HG03354 (cell line): Measurements from ENCODE around the gene RAB10.
"Not testable (repeated sequence)": the region's sequence is repeated elsewhere in the genome, so short reads cannot be mapped to it uniquely, and the experiment has no call there.

Experiments
- ATAC-seq: cut with Tn5 transposase; IDR thresholded peaks from one replicate; pipeline ENCODE4 v1.9.1; 2021; ENCODE audit warnings: mild to moderate bottlenecking; ENCODE audit not compliant: unreplicated experiment, poor library complexity, severe bottlenecking

RAB10 gene

DNA sequence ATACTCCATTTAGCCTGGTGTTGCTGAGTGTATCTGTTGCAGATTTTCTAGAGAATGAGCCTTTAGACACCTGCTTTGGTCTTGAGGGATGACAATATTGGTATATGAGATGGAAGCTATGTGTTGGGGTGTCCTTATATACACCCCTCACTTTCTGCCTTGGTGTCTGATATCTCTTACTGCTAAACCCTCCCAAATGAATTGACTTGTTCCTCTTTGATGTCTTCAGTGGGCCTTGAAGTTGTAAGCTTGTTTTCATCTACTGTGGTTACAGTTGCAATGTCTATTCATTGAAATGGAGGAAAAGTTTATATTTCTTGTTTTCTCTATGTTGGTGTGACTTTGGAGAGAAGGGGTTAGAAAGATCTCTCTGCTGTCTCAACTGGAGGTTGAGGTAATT, 18.9 kb downstream of the RAB10 start:
- no peak for ATAC-seq

DNA sequence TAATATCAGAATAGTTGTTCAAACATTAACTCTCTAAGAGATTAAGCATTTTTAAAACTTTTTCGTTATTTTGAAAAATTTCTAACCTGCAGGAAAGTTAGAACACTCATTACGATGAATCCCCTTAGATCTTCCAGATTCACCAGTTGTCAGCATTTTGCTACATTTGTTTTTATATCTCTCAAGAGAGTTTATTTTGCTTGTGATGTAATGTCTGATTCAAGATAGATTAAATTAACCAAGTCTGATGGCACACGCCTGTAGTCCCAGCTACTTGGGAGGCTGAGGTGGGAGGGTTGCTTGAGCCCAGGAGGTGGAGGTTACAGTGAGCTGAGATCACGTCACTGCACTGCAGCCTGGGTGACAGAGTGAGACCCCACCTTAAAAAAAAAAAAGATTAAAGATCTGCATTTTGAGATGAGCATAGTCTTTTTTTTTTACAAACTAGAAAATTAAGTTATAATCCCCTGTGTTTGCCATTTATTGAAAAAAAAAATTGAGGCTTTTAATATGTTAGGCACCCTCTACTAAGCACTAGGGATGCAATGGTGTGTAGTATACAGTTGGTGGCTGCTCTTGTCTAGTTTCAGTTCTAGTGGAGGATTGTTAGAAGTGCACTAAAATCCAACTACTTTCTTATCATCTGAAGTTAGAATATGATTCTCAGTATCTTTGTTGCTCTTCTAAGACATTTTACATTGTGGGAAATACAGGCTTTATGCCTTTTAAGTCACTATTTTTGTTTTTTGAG, 20.9 kb downstream of the RAB10 start:
- no peak for ATAC-seq

DNA sequence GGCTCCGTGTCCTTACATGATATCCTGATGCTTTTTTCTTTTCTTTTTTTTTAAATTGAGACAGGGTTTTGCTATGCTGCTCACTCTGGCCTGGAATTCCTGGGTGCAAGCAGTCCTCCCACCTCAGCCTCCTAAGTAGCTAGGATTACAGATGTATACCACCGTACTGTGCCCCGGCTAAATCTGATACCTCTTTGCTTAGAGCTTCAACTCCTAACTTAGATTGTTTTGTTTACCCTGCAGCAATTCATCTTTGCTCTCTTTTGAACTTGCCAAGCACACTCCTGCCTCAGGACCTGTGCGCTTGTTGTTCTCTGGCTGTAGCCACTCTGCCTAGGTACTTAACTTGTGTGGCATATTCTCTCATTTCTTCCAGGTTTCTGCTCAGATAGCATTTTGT, 24.5 kb downstream of the RAB10 start:
- no peak for ATAC-seq

DNA sequence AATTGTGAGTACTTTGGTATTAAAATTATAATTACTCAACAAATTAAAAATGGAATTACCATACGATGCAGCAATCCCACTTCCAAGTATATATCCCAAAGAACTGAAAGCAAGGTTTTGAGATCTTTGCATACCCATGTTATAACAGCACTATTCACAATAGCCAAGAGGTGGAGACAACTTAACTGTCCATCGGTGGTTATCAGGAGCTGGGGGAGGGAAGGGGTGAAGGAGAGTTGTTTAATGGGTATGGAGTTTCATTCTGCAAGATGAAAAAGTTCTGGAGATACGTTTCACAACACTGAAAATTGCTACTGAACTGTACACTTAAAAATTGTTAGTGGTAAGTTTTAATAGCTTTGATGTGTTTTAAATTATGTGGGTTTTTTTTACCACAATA, 25.7 kb downstream of the RAB10 start:
- ATAC-seq: no peak

DNA sequence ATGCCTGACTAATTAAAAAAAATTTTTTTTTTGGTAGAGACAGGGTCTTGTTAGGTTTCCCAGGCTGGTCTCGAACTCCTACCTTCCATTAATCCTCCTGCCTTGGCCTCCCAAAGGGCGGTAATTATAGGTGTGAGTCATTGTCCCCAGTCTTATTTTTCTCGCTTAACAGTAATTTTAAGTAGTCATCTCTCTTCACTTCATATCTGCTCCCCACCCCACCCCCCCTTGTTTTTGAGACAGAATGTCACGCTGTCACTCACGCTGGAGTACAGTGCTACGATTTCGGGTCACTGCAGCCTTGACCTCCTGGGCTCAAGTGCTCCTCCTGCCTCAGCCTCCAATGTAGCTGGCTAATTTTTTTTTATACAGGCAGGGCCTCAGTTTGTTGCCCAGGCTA, 27.7 kb downstream of the RAB10 start:
- ATAC-seq: no peak

DNA sequence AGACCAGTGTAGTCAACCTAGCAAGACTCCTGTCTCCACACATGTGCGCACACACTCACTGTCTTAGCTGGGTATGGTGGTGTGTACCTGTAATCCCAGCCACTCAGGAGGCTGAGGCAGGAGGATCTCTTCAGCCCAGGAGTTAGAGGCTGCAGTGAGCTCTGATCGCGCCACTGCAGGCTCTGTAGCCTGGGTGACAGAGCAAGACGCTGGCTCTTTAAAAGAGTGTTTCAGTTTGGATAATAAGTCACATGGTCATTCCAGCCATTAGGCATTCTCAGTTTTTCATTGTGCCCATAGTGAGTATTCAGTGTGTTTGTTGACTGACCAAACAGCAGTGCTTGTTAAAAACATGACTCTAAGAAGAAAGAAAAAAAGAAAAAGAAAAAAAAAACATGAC, 31.0 kb downstream of the RAB10 start:
- ATAC-seq: no peak

DNA sequence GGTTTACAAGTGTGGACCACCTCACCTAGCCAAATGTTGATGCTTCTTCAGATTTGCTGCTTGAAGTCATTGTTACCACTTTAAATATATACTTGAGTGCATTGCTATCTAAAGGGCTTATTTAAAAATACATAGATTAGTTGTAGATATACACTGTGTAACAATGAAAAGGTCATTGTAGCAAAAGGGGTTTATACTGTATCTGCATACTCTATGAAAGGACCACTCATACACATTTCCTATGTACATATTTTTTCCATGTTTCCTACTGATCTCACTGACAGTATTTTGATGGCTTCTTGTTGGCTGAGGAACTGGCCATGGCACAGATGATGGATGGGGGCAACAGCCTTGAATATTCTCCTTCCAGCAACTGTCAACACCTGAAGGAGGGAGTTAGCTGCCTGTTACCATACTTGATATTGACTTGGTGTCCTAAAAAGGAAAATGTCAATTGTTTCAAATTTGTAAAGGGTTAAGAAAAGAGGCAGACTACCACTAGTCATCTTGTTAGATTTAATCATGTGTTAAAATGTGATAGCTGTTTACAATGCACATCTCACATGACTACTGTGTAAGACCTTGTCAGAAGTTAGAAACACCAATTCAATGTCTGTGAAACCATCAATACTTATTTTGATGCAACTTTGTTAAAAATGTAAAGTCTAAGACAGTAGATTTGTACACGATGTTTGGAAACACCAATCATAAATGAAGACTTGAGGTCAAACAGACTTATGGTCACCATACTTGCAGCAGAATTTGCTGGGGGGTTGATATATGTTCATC, 33.5 kb downstream of the RAB10 start:
- no peak for ATAC-seq

DNA sequence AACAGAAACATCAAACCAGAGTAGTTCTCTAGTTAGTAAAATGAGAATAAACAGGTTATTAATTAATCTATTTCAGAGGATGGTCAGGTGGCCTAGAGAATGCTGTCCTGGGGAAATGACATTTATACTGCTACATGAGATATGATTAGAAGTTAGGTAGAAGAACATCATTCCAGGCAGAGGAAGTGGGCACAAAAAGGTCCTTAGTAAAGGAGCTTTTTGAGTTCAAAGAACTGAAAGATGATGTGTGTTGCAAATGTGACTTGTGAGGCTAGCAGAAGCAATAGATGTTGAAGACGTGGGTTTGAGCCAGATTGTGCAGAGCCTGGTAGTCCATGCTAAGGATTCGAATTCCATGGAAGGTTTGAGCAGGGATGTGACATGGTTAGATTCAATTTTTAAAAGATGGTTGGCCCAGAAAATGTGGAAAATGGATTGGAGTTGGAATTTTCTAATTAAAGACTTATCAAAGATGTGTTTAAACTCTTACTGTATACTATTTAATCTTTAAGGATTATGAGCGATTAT, 34.2 kb downstream of the RAB10 start:
- peak; percentile 24 for ATAC-seq

DNA sequence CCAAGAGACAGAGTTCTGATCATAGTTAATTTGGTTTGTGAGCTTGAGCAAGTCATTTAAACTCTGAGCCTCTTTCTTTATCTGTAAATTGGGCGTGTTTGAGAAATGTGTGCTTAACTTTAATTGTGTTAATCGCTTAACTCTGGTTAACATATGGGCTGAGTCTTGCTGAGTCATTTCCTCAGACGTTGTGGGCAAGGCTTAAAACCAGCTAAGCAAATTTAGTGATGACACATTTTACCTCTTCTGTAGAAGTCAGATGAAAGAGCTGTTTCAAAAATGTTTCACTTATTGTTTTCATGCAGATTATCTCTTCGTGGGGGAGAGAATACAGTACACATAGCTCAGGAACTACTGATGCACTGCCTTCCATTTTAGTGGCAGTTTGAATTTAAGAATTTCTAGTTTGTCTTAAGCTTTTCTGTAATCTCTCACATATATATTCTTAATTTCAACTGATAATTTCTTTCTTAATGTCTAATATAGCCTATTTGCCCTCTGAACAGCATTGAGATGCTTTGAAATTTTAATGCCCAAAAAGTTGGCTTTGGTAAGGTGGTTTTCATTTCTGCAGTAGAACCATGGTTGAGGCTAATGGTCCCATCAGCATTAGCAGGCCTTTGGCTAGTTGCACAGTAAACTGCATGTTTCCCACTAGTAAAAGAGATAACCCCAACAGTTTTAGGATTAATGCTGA, 34.9 kb downstream of the RAB10 start:
- peak; percentile 91 for ATAC-seq

DNA sequence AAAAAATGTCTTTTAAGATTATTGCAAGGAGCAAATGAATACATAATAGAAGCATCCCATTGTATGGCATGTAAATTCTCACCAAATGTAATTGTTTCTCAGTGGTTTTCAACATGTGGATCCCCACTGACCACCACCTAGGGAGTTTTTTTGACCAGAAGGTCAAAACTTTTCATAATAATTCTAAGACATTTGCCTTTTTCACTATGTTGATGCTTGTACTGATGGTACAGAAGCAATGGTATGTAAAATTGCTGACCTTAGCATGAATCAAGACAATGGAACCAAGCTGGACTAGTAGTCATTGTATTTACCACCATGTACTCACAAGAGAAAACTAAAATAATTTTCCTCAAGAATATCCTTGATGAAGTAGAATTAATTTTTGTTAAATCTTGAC, 36.8 kb downstream of the RAB10 start:
- no peak for ATAC-seq

DNA sequence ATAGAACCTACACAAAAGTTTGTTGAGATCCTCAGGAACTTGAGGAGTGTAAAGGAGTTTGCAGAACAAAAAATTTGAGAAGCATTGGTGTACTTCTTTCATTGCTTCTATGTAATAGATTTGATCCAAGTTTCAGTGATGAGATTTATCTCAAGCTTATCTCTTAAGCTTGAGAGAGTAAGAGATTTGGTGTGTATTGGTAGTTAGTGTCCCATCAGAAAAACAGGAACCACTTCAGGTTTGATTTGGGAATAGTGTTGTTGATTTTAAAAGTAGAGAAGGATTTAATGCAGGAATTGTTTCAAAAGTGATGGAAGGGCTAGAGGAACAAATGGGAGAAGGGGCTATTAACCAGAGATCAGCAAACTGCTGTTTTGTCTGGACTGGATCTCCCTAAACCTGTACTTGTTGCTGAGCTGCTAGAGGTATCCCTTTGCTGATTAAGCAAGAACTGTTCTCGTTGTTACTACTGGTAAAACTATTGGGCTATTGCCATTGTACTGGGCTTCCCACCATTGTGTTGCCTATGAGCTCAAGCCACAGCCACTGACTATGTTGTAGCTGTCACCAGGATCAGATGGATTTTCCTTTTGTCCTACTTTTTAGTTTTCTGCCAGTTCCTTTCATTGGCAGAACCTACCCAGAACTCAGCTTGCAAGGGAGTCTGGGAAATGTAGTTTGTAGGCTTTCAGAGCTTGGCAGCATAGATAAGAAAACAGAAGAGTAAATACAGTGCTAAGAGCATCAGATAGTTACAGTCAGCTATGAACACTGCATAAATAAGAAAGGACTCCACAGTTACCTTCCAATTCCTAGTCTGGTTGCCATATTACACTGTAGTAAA, 39.3 kb downstream of the RAB10 start:
- ATAC-seq: no peak

DNA sequence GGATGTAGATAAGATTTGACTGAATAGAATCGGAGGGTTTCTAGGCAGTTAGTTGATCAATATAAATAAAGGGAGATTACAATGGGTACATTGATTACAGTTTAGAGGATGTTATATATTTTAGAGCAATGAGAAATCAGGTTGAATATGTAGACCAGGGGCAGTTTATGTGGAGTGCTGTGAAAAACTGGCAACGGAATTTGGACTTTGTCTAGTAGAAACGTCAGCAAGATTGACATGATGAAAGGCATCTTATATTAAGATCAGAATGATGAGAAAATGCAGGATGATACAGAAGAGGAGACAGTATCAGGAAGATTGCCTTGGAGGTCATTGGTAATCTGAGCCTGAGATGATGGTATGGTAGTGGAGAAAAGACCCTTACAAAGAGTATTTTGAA, 39.9 kb downstream of the RAB10 start:
- ATAC-seq: no peak

DNA sequence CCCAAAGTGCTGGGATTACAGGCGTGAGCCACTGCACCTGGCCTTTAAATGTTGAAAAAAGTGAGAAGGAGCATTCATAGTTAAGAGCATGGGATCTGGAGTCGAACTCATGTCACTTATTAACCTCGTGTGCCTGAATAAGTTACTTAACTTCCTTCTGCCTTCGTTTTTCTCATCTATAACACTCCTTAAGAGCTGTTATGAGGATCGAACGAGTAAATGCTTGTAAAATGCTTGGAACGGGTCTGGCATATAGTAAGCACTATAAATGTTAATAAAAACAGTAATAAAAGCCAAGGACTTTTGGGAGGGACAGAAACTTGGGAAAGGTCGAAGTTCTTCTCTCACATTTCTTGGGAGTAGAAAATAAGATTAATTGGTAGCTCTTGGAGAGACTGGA, 40.8 kb downstream of the RAB10 start:
- no peak for ATAC-seq

DNA sequence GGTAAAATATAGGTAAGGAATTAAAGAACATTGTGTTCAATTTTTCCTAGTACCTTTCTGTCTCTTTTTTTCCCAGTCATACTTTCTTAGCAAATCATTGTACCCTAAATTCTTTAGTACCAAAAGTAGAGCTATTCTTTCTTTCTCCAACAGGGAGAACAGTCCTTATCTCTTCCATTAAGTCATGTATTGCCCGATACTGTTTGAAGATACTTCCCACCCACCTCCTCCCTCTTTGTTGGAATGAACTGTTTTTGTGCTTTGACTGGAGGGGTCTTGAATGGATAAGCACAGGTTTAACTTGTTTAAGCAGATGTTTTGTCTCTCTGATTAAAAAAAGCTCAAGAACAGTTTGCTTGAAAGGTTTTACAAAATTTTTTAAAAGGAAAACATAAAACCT, 41.3 kb downstream of the RAB10 start:
- ATAC-seq: no peak

DNA sequence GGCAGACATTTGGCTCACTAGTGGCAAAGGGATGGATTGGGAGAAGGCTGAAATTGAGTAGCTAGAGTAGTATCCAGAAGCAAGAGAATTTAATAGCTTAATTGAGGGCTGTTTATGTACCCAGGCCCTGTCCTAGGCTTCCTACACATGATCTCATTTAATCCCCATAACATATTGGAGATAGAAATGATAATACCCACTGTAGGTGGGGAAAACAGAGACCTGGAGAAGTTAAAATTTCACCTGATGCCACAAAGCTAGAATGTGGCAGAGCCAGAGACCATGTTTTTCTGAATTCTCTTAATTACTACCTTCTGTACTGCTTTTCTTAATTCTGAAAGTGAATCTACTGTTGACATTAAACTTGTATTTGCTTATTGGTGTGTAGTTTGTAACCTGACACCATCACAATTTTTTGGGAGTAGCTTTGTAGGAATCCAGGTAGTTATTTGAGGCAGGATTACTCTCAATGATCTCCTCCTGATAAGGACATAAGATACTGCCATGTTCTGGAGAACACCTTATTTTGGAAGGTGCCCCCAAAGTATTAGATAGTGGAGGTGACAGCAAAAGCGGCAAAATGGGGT, 42.2 kb downstream of the RAB10 start:
- ATAC-seq: no peak

DNA sequence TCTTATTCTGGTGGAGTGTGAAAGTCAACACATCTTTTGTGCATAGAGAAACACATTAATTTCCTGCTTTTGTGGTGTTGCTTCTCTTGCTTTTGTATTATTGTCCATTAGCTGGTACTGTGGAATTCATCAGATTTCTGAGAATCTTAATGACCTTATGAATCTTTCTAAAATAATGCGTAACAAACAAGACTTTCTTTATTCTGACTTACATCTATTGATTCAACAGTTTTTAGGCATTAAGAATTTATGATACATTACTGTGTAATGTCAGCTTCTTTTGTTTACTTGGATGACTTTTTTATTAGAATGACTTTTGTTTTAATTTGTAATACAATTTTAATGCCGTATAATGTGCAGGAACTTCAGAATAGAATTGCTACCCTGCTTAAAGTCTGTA, 43.4 kb downstream of the RAB10 start:
- ATAC-seq: no peak

DNA sequence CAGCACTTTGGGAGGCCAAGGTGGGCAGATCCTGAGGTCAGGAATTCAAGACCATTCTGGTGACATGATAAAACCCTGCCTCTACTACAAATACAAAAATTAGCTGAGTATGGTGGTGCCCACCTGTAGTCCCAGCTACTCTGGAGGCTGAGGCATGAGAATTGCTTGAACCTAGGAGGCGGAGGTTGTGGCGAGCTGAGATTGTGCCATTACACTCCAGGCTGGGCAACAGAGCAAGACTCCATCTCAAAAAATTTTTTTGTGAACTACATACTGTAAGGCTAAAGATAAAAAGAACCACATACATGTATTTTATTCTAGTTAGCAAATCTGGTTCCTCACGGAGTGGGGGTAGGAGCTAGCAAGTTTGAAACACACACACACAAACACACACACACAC, 45.1 kb downstream of the RAB10 start:
- no peak for ATAC-seq

DNA sequence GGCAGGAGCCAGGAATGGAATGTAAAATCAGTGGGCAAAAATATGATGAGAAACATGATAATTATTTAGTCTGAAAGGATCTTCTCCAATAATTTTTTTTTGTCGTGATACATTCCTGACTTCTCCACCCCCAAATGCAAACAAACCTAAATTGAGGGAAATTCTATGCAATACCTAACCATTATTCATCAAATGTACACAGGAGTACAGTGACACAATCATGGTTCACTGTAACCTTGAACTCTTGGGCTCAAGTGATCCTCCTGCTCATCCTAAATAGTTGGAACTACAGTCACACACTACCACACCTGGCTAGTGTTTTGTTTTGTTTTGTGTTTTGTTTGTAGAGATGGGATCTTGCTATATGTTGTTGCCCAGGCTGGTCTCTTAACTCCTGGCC, 46.5 kb downstream of the RAB10 start:
- no peak for ATAC-seq

DNA sequence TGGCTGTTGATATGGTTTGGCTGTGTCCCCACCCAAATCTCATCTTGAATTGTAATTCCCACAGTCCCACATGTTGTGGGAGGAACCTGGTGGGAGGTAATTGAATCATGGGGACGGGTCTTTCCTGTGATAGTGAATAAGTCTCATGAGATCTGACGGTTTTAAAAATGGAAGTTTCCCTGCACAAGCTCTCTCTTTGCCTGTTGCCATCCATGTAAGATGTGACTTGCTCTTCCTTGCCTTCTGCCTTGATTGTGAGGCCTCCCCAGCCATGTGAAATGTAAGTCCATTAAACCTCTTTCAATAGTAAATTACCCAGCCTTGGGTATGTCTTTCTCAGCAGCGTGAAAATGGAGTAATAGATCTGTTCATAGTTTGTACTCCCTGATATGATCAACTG, 47.0 kb downstream of the RAB10 start:
- ATAC-seq: not testable (repeated sequence)
